SK-N-SH (cell line): ENCODE results near the gene POLL.

Experiments
- CHD2 ChIP-seq: fragments of 150-350 bp; IDR thresholded peaks from 2 replicates; pipeline ENCODE4 v1.6.1; 2018; ENCODE audit warnings: low read length; ENCODE audit not compliant: partially characterized antibody
- EP300 ChIP-seq, 2 experiments: IDR thresholded peaks; 2 replicates each; pipeline versions ENCODE4 v1.4.0 to v1.6.1; 2012; ENCODE audit warnings: borderline replicate concordance in 1 of 2, low read depth in 1 of 2, low read length in 1 of 2
- FOSL2 ChIP-seq: IDR thresholded peaks from 2 replicates; pipeline ENCODE4 v1.4.0; 2012; ENCODE audit warnings: low read depth, mild to moderate bottlenecking, moderate library complexity, borderline replicate concordance
- GATA2 ChIP-seq: sonication (generic); formaldehyde crosslinking; IDR thresholded peaks from 2 replicates; pipeline ENCODE4 v1.5.0; 2020; ENCODE audit warnings: mild to moderate bottlenecking, missing genetic modification reagents
- NFIC ChIP-seq: IDR thresholded peaks from 2 replicates; pipeline ENCODE4 v1.4.0; 2012; ENCODE audit warnings: borderline replicate concordance
- POLR2AphosphoS5 ChIP-seq: IDR thresholded peaks from 2 replicates; pipeline ENCODE4 v1.6.1; 2012; ENCODE audit warnings: low read depth, low read length
- RXRA ChIP-seq: IDR thresholded peaks from 2 replicates; pipeline ENCODE4 v1.4.0; 2012; ENCODE audit warnings: low read depth, mild to moderate bottlenecking, borderline replicate concordance
- TAF1 ChIP-seq: IDR thresholded peaks from 2 replicates; pipeline ENCODE4 v1.6.1; 2012; ENCODE audit warnings: low read depth, mild to moderate bottlenecking, low read length, moderate library complexity, borderline replicate concordance
- USF2 ChIP-seq: fragments of 150-350 bp; IDR thresholded peaks from 2 replicates; pipeline ENCODE4 v1.6.1; 2017; ENCODE audit warnings: antibody characterized with exemption, low read length, low read depth, borderline replicate concordance
- YY1 ChIP-seq: IDR thresholded peaks from 2 replicates; pipeline ENCODE4 v1.4.0; 2012; ENCODE audit warnings: low read depth, mild to moderate bottlenecking
- TF ChIP-seq, protein P1 (sequence below): fragments of 200-600 bp; sonication (generic); IDR thresholded peaks from 2 replicates; pipeline ENCODE4 v1.6.1; 2017; ENCODE audit warnings: antibody characterized with exemption, mild to moderate bottlenecking, moderate library complexity
- TF ChIP-seq, protein P2 (sequence below): IDR thresholded peaks from 2 replicates; pipeline ENCODE4 v1.4.0; 2012; ENCODE audit warnings: low read depth, borderline replicate concordance
- TF ChIP-seq, protein P3 (sequence below): IDR thresholded peaks from 2 replicates; pipeline ENCODE4 v1.4.0; 2012; ENCODE audit warnings: low read depth

- no peak for TF ChIP-seq RXRA
- TF ChIP-seq, protein P1, sequence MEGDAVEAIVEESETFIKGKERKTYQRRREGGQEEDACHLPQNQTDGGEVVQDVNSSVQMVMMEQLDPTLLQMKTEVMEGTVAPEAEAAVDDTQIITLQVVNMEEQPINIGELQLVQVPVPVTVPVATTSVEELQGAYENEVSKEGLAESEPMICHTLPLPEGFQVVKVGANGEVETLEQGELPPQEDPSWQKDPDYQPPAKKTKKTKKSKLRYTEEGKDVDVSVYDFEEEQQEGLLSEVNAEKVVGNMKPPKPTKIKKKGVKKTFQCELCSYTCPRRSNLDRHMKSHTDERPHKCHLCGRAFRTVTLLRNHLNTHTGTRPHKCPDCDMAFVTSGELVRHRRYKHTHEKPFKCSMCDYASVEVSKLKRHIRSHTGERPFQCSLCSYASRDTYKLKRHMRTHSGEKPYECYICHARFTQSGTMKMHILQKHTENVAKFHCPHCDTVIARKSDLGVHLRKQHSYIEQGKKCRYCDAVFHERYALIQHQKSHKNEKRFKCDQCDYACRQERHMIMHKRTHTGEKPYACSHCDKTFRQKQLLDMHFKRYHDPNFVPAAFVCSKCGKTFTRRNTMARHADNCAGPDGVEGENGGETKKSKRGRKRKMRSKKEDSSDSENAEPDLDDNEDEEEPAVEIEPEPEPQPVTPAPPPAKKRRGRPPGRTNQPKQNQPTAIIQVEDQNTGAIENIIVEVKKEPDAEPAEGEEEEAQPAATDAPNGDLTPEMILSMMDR = no peak
- no peak for TF ChIP-seq NFIC
- TF ChIP-seq TAF1 = no peak
- no peak for TF ChIP-seq USF2
- TF ChIP-seq, protein P2, sequence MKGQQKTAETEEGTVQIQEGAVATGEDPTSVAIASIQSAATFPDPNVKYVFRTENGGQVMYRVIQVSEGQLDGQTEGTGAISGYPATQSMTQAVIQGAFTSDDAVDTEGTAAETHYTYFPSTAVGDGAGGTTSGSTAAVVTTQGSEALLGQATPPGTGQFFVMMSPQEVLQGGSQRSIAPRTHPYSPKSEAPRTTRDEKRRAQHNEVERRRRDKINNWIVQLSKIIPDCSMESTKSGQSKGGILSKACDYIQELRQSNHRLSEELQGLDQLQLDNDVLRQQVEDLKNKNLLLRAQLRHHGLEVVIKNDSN = no peak
- no peak for TF ChIP-seq CHD2
- TF ChIP-seq POLR2AphosphoS5 = no peak
- TF ChIP-seq YY1 = no peak
- TF ChIP-seq EP300 (IDR thresholded peaks at IDR 0.05; ENCODE audit: borderline replicate concordance in 1 of 2, low read depth in 1 of 2, low read length in 1 of 2) = no peak
- TF ChIP-seq, protein P3, sequence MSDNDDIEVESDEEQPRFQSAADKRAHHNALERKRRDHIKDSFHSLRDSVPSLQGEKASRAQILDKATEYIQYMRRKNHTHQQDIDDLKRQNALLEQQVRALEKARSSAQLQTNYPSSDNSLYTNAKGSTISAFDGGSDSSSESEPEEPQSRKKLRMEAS = no peak
- no peak for TF ChIP-seq FOSL2
- TF ChIP-seq GATA2 (CRISPR knock-in tag) = no peak
Observed at GRCh38 chr10:101563007-101563406, 25.1 kb downstream of the POLL start.
